Right lung (tissue), 5 donors: ENCODE results near the gene THSD1. TPM values are rescaled to one million over a fixed set of nuclear protein-coding genes. Genes with fewer than 3 reads are reported as not detected.
"Not testable (repeated sequence)": the region's sequence is repeated elsewhere in the genome, so short reads cannot be mapped to it uniquely, and the experiment has no call there.

Experiments
- DNase-seq, 2 donors: peaks; one replicate each; pipeline ENCODE4 v3.0.0-alpha.2; 2013
- polyA plus RNA-seq, 5 donors: library from polyadenylated mRNA; unstranded; fragments of 120-200 nt; gene quantifications; one replicate each; pipeline versions ENCODE4 v1.2.1 to v1.2.3, GENCODE V29; 2013; ENCODE audit warnings: inconsistent platforms in 1 of 5, low replicate concordance in 1 of 5; ENCODE audit not compliant: insufficient read length in 5 of 5, insufficient read depth in 1 of 5

Gene THSD1
- polyA plus RNA-seq, 5 donors, result 40.4 to 52.0 (median 47.2) TPM

GRCh38 chr13:52414963-52415362 is 9.0 kb upstream of the THSD1 start:
- DNase-seq, result no peak

GRCh38 chr13:52414051-52414450 is 8.1 kb upstream of the THSD1 start:
- DNase-seq, result no peak

- DNase-seq, result no peak
These were observed 6.2 kb upstream of the THSD1 start for GRCh38 chr13:52412128-52412527.

- DNase-seq, result no peak
These were observed 5.7 kb upstream of the THSD1 start for GRCh38 chr13:52411629-52412028.

GRCh38 chr13:52408071-52408658 is 2.2 kb upstream of the THSD1 start:
- not testable (repeated sequence) for DNase-seq

- DNase-seq, result not testable (repeated sequence)
These were observed 1.5 kb upstream of the THSD1 start for GRCh38 chr13:52407436-52407835.

GRCh38 chr13:52406629-52407028 is 657 bp upstream of the THSD1 start:
- DNase-seq, result no peak

GRCh38 chr13:52405369-52405766 is 604 bp downstream of the THSD1 start:
- no peak for DNase-seq

GRCh38 chr13:52399708-52400107 is 6.3 kb downstream of the THSD1 start:
- no peak for DNase-seq

- DNase-seq, result no peak
These were observed 6.9 kb downstream of the THSD1 start for GRCh38 chr13:52399046-52399445.

GRCh38 chr13:52395704-52396103 is 10.3 kb downstream of the THSD1 start:
- no peak for DNase-seq

- no peak for DNase-seq
These were observed 11.4 kb downstream of the THSD1 start for GRCh38 chr13:52394586-52394985.

- no peak for DNase-seq
These were observed 12.2 kb downstream of the THSD1 start for GRCh38 chr13:52393572-52394357.

GRCh38 chr13:52387721-52388120 is 18.3 kb downstream of the THSD1 start:
- no peak for DNase-seq

- no peak for DNase-seq
These were observed 20.1 kb downstream of the THSD1 start for GRCh38 chr13:52385870-52386269.

- no peak for DNase-seq
These were observed 22.6 kb downstream of the THSD1 start for GRCh38 chr13:52383366-52383765.

GRCh38 chr13:52378312-52378711 is 27.7 kb downstream of the THSD1 start:
- DNase-seq, result no peak

GRCh38 chr13:52377898-52378297 is 28.1 kb downstream of the THSD1 start:
- no peak for DNase-seq

- DNase-seq, result no peak
These were observed 31.0 kb downstream of the THSD1 start for GRCh38 chr13:52374873-52375411.

- no peak for DNase-seq
These were observed 31.6 kb downstream of the THSD1 start for GRCh38 chr13:52374389-52374788.

- DNase-seq, result not testable (repeated sequence)
These were observed 32.7 kb downstream of the THSD1 start for GRCh38 chr13:52373277-52373676.

- DNase-seq, result no peak
These were observed 34.2 kb downstream of the THSD1 start for GRCh38 chr13:52371736-52372247.

GRCh38 chr13:52366291-52366690 is 39.7 kb downstream of the THSD1 start:
- DNase-seq, result no peak
